H9 (cell line): ENCODE measurements around the gene KIF13A. TPM values are rescaled to one million over a fixed set of nuclear protein-coding genes. Genes with fewer than 3 reads are reported as not detected.

Experiments
- DNase-seq: peaks from one replicate; pipeline ENCODE4 v3.0.0-alpha.2; 2017
- H2AFZ ChIP-seq: one replicate; pipeline ENCODE4 v1.6.1; 2013; ENCODE audit warnings: mild to moderate bottlenecking, low read length, control low read depth, moderate library complexity
- H2AK5ac ChIP-seq: 2 replicates; pipeline ENCODE4 v1.6.1; 2013; ENCODE audit warnings: low read length, control low read depth, mixed read lengths; ENCODE audit not compliant: insufficient read length
- H2BK120ac ChIP-seq: one replicate; pipeline ENCODE4 v1.6.1; 2013; ENCODE audit warnings: low read depth, mild to moderate bottlenecking, low read length, control low read depth, inconsistent platforms; ENCODE audit not compliant: poor library complexity, severe bottlenecking
- H2BK12ac ChIP-seq: 2 replicates; pipeline ENCODE4 v1.6.1; 2013; ENCODE audit warnings: low read length, control low read depth, mixed read lengths, low read depth; ENCODE audit not compliant: insufficient read length
- H2BK15ac ChIP-seq: 2 replicates; pipeline ENCODE4 v1.6.1; 2013; ENCODE audit warnings: low read depth, low read length, control low read depth
- H2BK20ac ChIP-seq: one replicate; pipeline ENCODE4 v1.6.1; 2013; ENCODE audit warnings: low read depth, mild to moderate bottlenecking, low read length, control low read depth, inconsistent platforms; ENCODE audit not compliant: poor library complexity, severe bottlenecking
- H2BK5ac ChIP-seq: 2 replicates; pipeline ENCODE4 v1.6.1; 2013; ENCODE audit warnings: low read length, control low read depth, mixed read lengths; ENCODE audit not compliant: insufficient read length
- H3K14ac ChIP-seq: 2 replicates; pipeline ENCODE4 v1.6.1; 2013; ENCODE audit warnings: low read length, control low read depth; ENCODE audit not compliant: insufficient read depth
- H3K18ac ChIP-seq: 2 replicates; pipeline ENCODE4 v1.6.1; 2013; ENCODE audit warnings: low read depth, mild to moderate bottlenecking, mixed read lengths, low read length, control low read depth; ENCODE audit not compliant: insufficient read length
- H3K23ac ChIP-seq: 2 replicates; pipeline ENCODE4 v1.6.1; 2013; ENCODE audit warnings: low read length, control low read depth, mixed read lengths, low read depth; ENCODE audit not compliant: insufficient read length
- H3K23me2 ChIP-seq: 2 replicates; pipeline ENCODE4 v1.6.1; 2013; ENCODE audit warnings: low read depth, mild to moderate bottlenecking, mixed read lengths, low read length, control low read depth; ENCODE audit not compliant: insufficient read length, poor library complexity, severe bottlenecking
- H3K27ac ChIP-seq: 2 replicates; pipeline ENCODE4 v1.5.1; 2013; ENCODE audit warnings: low read length, control low read depth, mixed read lengths, low read depth; ENCODE audit not compliant: insufficient read length
- H3K27me3 ChIP-seq: 2 replicates; pipeline ENCODE4 v1.6.1; 2013; ENCODE audit warnings: low read length, control low read depth, inconsistent platforms; ENCODE audit not compliant: insufficient read depth
- H3K4ac ChIP-seq: 2 replicates; pipeline ENCODE4 v1.6.1; 2013; ENCODE audit warnings: low read depth, mild to moderate bottlenecking, control low read depth, inconsistent platforms, low read length, moderate library complexity
- H3K4me1 ChIP-seq: 2 replicates; pipeline ENCODE4 v1.6.1; 2013; ENCODE audit warnings: low read length, control low read depth, inconsistent platforms; ENCODE audit not compliant: insufficient read depth
- H3K4me2 ChIP-seq: 2 replicates; pipeline ENCODE4 v1.6.1; 2013; ENCODE audit warnings: low read length, control low read depth, mixed read lengths; ENCODE audit not compliant: insufficient read length, insufficient read depth
- H3K56ac ChIP-seq: 2 replicates; pipeline ENCODE4 v1.6.1; 2013; ENCODE audit warnings: low read depth, mild to moderate bottlenecking, mixed read lengths, low read length, control low read depth; ENCODE audit not compliant: insufficient read length
- H3K79me1 ChIP-seq: 2 replicates; pipeline ENCODE4 v1.6.1; 2013; ENCODE audit warnings: low read depth, mild to moderate bottlenecking, moderate library complexity, low read length, control low read depth, inconsistent platforms; ENCODE audit not compliant: insufficient read depth, poor library complexity, severe bottlenecking
- H3K79me2 ChIP-seq: 2 replicates; pipeline ENCODE4 v1.6.1; 2013; ENCODE audit warnings: low read length, control low read depth, inconsistent platforms; ENCODE audit not compliant: insufficient read depth
- H3K9ac ChIP-seq: 2 replicates; pipeline ENCODE4 v1.6.1; 2013; ENCODE audit warnings: low read length, control low read depth, mixed read lengths; ENCODE audit not compliant: insufficient read length; ENCODE audit errors: extremely low read depth
- H3K9me3 ChIP-seq: one replicate; pipeline ENCODE4 v1.6.1; 2013; ENCODE audit warnings: low read depth, low read length, inconsistent platforms; ENCODE audit not compliant: control insufficient read depth
- H3T11ph ChIP-seq: one replicate; pipeline ENCODE4 v1.6.1; 2013; ENCODE audit warnings: mild to moderate bottlenecking, low read length, control low read depth, inconsistent platforms
- H4K20me1 ChIP-seq: one replicate; pipeline ENCODE4 v1.6.1; 2013; ENCODE audit not compliant: control insufficient read depth, insufficient read length, insufficient read depth
- H4K5ac ChIP-seq: 2 replicates; pipeline ENCODE4 v1.6.1; 2013; ENCODE audit warnings: low read depth, mild to moderate bottlenecking, mixed read lengths, low read length, control low read depth; ENCODE audit not compliant: insufficient read length
- H4K8ac ChIP-seq: replicated peaks from 2 replicates; pipeline ENCODE4 v1.6.1; 2013; ENCODE audit warnings: low read length, control low read depth, mixed read lengths, low read depth; ENCODE audit not compliant: insufficient read length
- H4K91ac ChIP-seq: 2 replicates; pipeline ENCODE4 v1.6.1; 2013; ENCODE audit warnings: low read depth, mild to moderate bottlenecking, moderate library complexity, mixed read lengths, low read length, control low read depth; ENCODE audit not compliant: insufficient read length
- H3K27ac Mint-ChIP-seq, 3 experiments: 2 replicates in 2 of 3; 3 replicates in 1 of 3; pipeline ENCODE4 v1.8.0; 2020 to 2021; ENCODE audit warnings: mixed read lengths in 3 of 3, mild to moderate bottlenecking in 1 of 3, moderate library complexity in 1 of 3
- H3K27me3 Mint-ChIP-seq: 2 replicates; pipeline ENCODE4 v1.8.0; 2021; ENCODE audit warnings: low read depth, mild to moderate bottlenecking, moderate library complexity, mixed read lengths
- H3K36me3 Mint-ChIP-seq, 3 experiments: 2 replicates in 2 of 3; 3 replicates in 1 of 3; pipeline ENCODE4 v1.8.0; 2020 to 2021; ENCODE audit warnings: low read depth in 3 of 3, mixed read lengths in 3 of 3; ENCODE audit not compliant: insufficient read depth in 1 of 3
- H3K4me1 Mint-ChIP-seq, 2 experiments: 2 replicates each; pipeline ENCODE4 v1.8.0; 2020; ENCODE audit warnings: mixed read lengths in 2 of 2
- H3K4me3 Mint-ChIP-seq, 2 experiments: 2 replicates in 1 of 2; 3 replicates in 1 of 2; pipeline ENCODE4 v1.8.0; 2020 to 2021; ENCODE audit warnings: mild to moderate bottlenecking in 2 of 2, mixed read lengths in 2 of 2, moderate library complexity in 1 of 2
- H3K9me3 Mint-ChIP-seq, 2 experiments: 2 replicates in 1 of 2; 3 replicates in 1 of 2; pipeline ENCODE4 v1.8.0; 2020; ENCODE audit warnings: mild to moderate bottlenecking in 2 of 2, mixed read lengths in 2 of 2, moderate library complexity in 1 of 2
- CTCF ChIP-seq: fragments of 200-600 bp; sonication (generic); conservative IDR thresholded peaks from 3 replicates; pipeline ENCODE4 v1.8.0; 2021; ENCODE audit warnings: antibody characterized with exemption, mild to moderate bottlenecking
- WGBS: extraction: QIAGEN DNeasy Blood & Tissue Kit; methylation state at CpG from one replicate; pipeline ENCODE4 v1.1.7; 2013; ENCODE audit warnings: missing lambda C conversion rate, low lambda C conversion rate, mixed read lengths; ENCODE audit not compliant: insufficient read length; ENCODE audit errors: extremely low coverage; 5-methylcytosine and 5-hydroxymethylcytosine counted together
- total RNA-seq: library from RNA; stranded (reverse); gene quantifications from 2 replicates; pipeline ENCODE4 v1.2.1, GENCODE V29; 2021

KIF13A gene
- total RNA-seq, 1 experiment from 2014 or later: 38.2 TPM

GRCh38 chr6:17831135-17831534 lies 156.3 kb downstream of the KIF13A start:
- Histone ChIP-seq H3K9me3 (no peaks in the 10 kb centered on the region), H4K8ac (no peak overlapping the region), H3K9ac (no peak overlapping the region), H2BK120ac (no peak overlapping the region), H2AK5ac (no peak overlapping the region), H3T11ph (no peak overlapping the region), H3K23me2 (no peaks in the 10 kb centered on the region), H4K91ac (no peak overlapping the region), H2BK15ac (no peak overlapping the region), H2BK5ac (no peak overlapping the region), H3K79me2 (no peaks in the 10 kb centered on the region), H3K79me1 (no peaks in the 10 kb centered on the region), H3K14ac (no peak overlapping the region), H4K20me1 (no peaks in the 10 kb centered on the region), H3K27me3 (no peaks in the 10 kb centered on the region), H3K4ac (no peak overlapping the region), H3K23ac (no peak overlapping the region), H4K5ac (no peak overlapping the region), H2BK20ac (no peak overlapping the region), H3K4me2 (no peak overlapping the region), H2BK12ac (no peak overlapping the region), H3K4me1 (no peaks in the 10 kb centered on the region), H3K27ac (no peak overlapping the region), H3K56ac (no peak overlapping the region), H3K18ac (no peak overlapping the region), H2AFZ (no peak overlapping the region)
- no peak overlapping the region for H3K4me3 Mint-ChIP-seq
- no peaks in the 10 kb centered on the region for H3K4me1 Mint-ChIP-seq
- DNase-seq: no peak
- TF ChIP-seq CTCF: no peak
- no CpG with 5 or more reads among the region's 4 CpGs for WGBS
- H3K36me3 Mint-ChIP-seq: peaks cover 14 to 60% (median 57%) of the 10 kb centered on the region in 3 experiments; a peak in 6 of 7 replicates
- H3K27me3 Mint-ChIP-seq: no peaks in the 10 kb centered on the region
- H3K9me3 Mint-ChIP-seq: no peaks in the 10 kb centered on the region
- H3K27ac Mint-ChIP-seq: no peak overlapping the region; a peak in 1 of 7 replicates
